Nucleus accumbens (tissue), 56 donors: ENCODE measurements around the gene ARSH.
"Not testable (repeated sequence)": the region's sequence is repeated elsewhere in the genome, so short reads cannot be mapped to it uniquely, and the experiment has no call there.

Experiments
- DNase-seq, 56 donors: peaks; one replicate each; lab custom pipeline; 2025; lab: John Stamatoyannopoulos, UW

Gene ARSH

GRCh38 chrX:3006495-3006894 lies at the start of gene ARSH:
TSS of gene ARSH (plus strand) at chrX:3006546. CDS start at chrX:3006613, 67 bp downstream.
- DNase-seq = no peak

GRCh38 chrX:2958199-2958598 lies 48.1 kb upstream of the ARSH start:
- no peak for DNase-seq

- no peak for DNase-seq
Measured at GRCh38 chrX:2960861-2961515, 45.4 kb upstream of the ARSH start.

- no peak for DNase-seq
Measured at GRCh38 chrX:2962381-2962780, 44.0 kb upstream of the ARSH start.

GRCh38 chrX:2963449-2963848 lies 42.9 kb upstream of the ARSH start:
- DNase-seq = not testable (repeated sequence)

GRCh38 chrX:2963992-2964794 lies 42.2 kb upstream of the ARSH start:
- not testable (repeated sequence) for DNase-seq

- DNase-seq = no peak
Measured at GRCh38 chrX:2965965-2966364, 40.4 kb upstream of the ARSH start.

- no peak for DNase-seq
Measured at GRCh38 chrX:2967012-2967411, 39.3 kb upstream of the ARSH start.

GRCh38 chrX:2967584-2967983 lies 38.8 kb upstream of the ARSH start:
- no peak for DNase-seq

GRCh38 chrX:2967998-2968909 lies 38.1 kb upstream of the ARSH start:
- peak in 49 of 56 donors; percentile 1 to 67 (median 24) for DNase-seq

- DNase-seq = no peak
Measured at GRCh38 chrX:2969021-2969420, 37.3 kb upstream of the ARSH start.

GRCh38 chrX:2972391-2972790 lies 34.0 kb upstream of the ARSH start:
- DNase-seq = no peak

GRCh38 chrX:2974961-2975360 lies 31.4 kb upstream of the ARSH start:
- DNase-seq = no peak

GRCh38 chrX:2978639-2979038 lies 27.7 kb upstream of the ARSH start:
- not testable (repeated sequence) for DNase-seq

- no peak for DNase-seq
Measured at GRCh38 chrX:2984342-2984741, 22.0 kb upstream of the ARSH start.

- DNase-seq = no peak
Measured at GRCh38 chrX:2989565-2989964, 16.8 kb upstream of the ARSH start.

GRCh38 chrX:3010532-3010931 lies 4.2 kb downstream of the ARSH start:
- DNase-seq = no peak

- no peak for DNase-seq
Measured at GRCh38 chrX:3017492-3017891, 11.1 kb downstream of the ARSH start.

GRCh38 chrX:3024176-3024575 lies 17.8 kb downstream of the ARSH start:
- peak in 1 of 56 donors; percentile 0 for DNase-seq

- DNase-seq = no peak
Measured at GRCh38 chrX:3026074-3026815, 19.9 kb downstream of the ARSH start.
